Measurements from ENCODE around the gene F2RL2. TPM values are rescaled to one million over a fixed set of nuclear protein-coding genes. Genes with fewer than 3 reads are reported as not detected.
A peak's percentile ranks its signal among the peaks of the same experiment; 100 is the strongest.

The F2RL2 gene
- polyA plus RNA-seq, 3 donors from 2014 or later: 0.43 to 1.5 (median 0.49) TPM

GRCh38 chr5:76594107-76594506 lies 29.1 kb downstream of the F2RL2 start:
- H3K9me3 Mint-ChIP-seq: no peaks in the 10 kb centered on the region
- peaks cover 36 to 57% (median 42%) of the 10 kb centered on the region in 3 donors for H3K36me3 Mint-ChIP-seq
- DNase-seq: no peak
- H3K27me3 Mint-ChIP-seq (ENCODE audit: low read depth in 3 of 3): peaks cover 0 to 17% (median 11%) of the 10 kb centered on the region in 3 donors
- peak overlapping the region; percentile 29 to 84 (median 80) for H3K27ac Mint-ChIP-seq
- H3K4me3 Mint-ChIP-seq: peak overlapping the region in 2 of 5 donors; percentile 44 to 62
- H3K4me1 Mint-ChIP-seq: peaks cover 36 to 72% of the 10 kb centered on the region in 2 donors

- no peak for DNase-seq
- Mint-ChIP-seq H3K9me3 (no peaks in the 10 kb centered on the region), H3K27ac (peak overlapping the region in 5 of 6 donors; percentile 6 to 85 (median 78)), H3K27me3 (ENCODE audit: low read depth in 3 of 3) (peaks cover 0 to 17% (median 11%) of the 10 kb centered on the region in 3 donors), H3K4me3 (no peak overlapping the region), H3K36me3 (peaks cover 34 to 52% (median 36%) of the 10 kb centered on the region in 3 donors), H3K4me1 (peaks cover 36 to 65% of the 10 kb centered on the region in 2 donors)
Observed at GRCh38 chr5:76592692-76593091, 30.5 kb downstream of the F2RL2 start.

GRCh38 chr5:76591366-76591765 lies 31.8 kb downstream of the F2RL2 start:
- Mint-ChIP-seq H3K36me3 (peaks cover 31 to 43% (median 34%) of the 10 kb centered on the region in 3 donors), H3K4me3 (no peak overlapping the region), H3K9me3 (no peaks in the 10 kb centered on the region), H3K27me3 (ENCODE audit: low read depth in 3 of 3) (peaks cover 0 to 13% (median 13%) of the 10 kb centered on the region in 3 donors), H3K27ac (peak overlapping the region in 4 of 6 donors; percentile 21 to 83 (median 54)), H3K4me1 (peaks cover 25 to 52% of the 10 kb centered on the region in 2 donors)
- no peak for DNase-seq

- DNase-seq: no peak
- Mint-ChIP-seq H3K4me1 (peaks cover 13 to 44% of the 10 kb centered on the region in 2 donors), H3K4me3 (no peak overlapping the region), H3K9me3 (no peaks in the 10 kb centered on the region), H3K36me3 (peaks cover 34 to 42% (median 35%) of the 10 kb centered on the region in 3 donors), H3K27ac (peak overlapping the region in 1 of 6 donors; percentile 12), H3K27me3 (ENCODE audit: low read depth in 3 of 3) (peaks cover 0 to 9% (median 7%) of the 10 kb centered on the region in 3 donors)
Observed at GRCh38 chr5:76590027-76590426, 33.2 kb downstream of the F2RL2 start.

- no peak overlapping the region for H3K4me3 Mint-ChIP-seq
- peaks cover 0 to 5% (median 3%) of the 10 kb centered on the region in 3 donors for H3K27me3 Mint-ChIP-seq (ENCODE audit: low read depth in 3 of 3)
- no peaks in the 10 kb centered on the region for H3K9me3 Mint-ChIP-seq
- H3K36me3 Mint-ChIP-seq: peaks cover 12 to 21% (median 13%) of the 10 kb centered on the region in 3 donors
- H3K4me1 Mint-ChIP-seq: peaks cover 15 to 37% of the 10 kb centered on the region in 2 donors
- H3K27ac Mint-ChIP-seq: peak overlapping the region in 2 of 6 donors; percentile 21 to 39
- DNase-seq: no peak
Observed at GRCh38 chr5:76586531-76586930, 36.7 kb downstream of the F2RL2 start.

- Mint-ChIP-seq H3K27me3 (ENCODE audit: low read depth in 3 of 3) (peaks cover 0 to 5% (median 3%) of the 10 kb centered on the region in 3 donors), H3K9me3 (no peaks in the 10 kb centered on the region), H3K4me3 (no peak overlapping the region), H3K36me3 (peaks cover 8 to 15% (median 8%) of the 10 kb centered on the region in 3 donors), H3K4me1 (peaks cover 19 to 38% of the 10 kb centered on the region in 2 donors), H3K27ac (peak overlapping the region in 4 of 6 donors; percentile 4 to 59 (median 29))
- no peak for DNase-seq
Observed at GRCh38 chr5:76585783-76586217, 37.4 kb downstream of the F2RL2 start.

GRCh38 chr5:76583163-76584047 lies 39.8 kb downstream of the F2RL2 start:
- peaks cover 0 to 8% (median 3%) of the 10 kb centered on the region in 3 donors for H3K27me3 Mint-ChIP-seq (ENCODE audit: low read depth in 3 of 3)
- no peaks in the 10 kb centered on the region for H3K9me3 Mint-ChIP-seq
- H3K4me1 Mint-ChIP-seq: peaks cover 24 to 45% of the 10 kb centered on the region in 2 donors
- H3K4me3 Mint-ChIP-seq: no peak overlapping the region
- H3K36me3 Mint-ChIP-seq: peaks cover 0 to 7% (median 4%) of the 10 kb centered on the region in 3 donors
- H3K27ac Mint-ChIP-seq: peak overlapping the region; percentile 24 to 74 (median 54)
- DNase-seq: peak in 2 of 3 donors; percentile 15 to 35

- H3K36me3 Mint-ChIP-seq: peaks cover 0 to 7% (median 4%) of the 10 kb centered on the region in 3 donors
- H3K4me1 Mint-ChIP-seq: peaks cover 29 to 53% of the 10 kb centered on the region in 2 donors
- H3K4me3 Mint-ChIP-seq: no peak overlapping the region
- peak overlapping the region; percentile 24 to 74 (median 69) for H3K27ac Mint-ChIP-seq
- peaks cover 0 to 8% (median 3%) of the 10 kb centered on the region in 3 donors for H3K27me3 Mint-ChIP-seq (ENCODE audit: low read depth in 3 of 3)
- no peaks in the 10 kb centered on the region for H3K9me3 Mint-ChIP-seq
- DNase-seq: no peak
Observed at GRCh38 chr5:76582230-76583162, 40.7 kb downstream of the F2RL2 start.

- H3K9me3 Mint-ChIP-seq: no peaks in the 10 kb centered on the region
- peaks cover 4 to 12% (median 6%) of the 10 kb centered on the region in 3 donors for H3K36me3 Mint-ChIP-seq
- peak overlapping the region in 5 of 6 donors; percentile 26 to 77 (median 68) for H3K27ac Mint-ChIP-seq
- peaks cover 0 to 3% (median 0%) of the 10 kb centered on the region in 3 donors for H3K27me3 Mint-ChIP-seq (ENCODE audit: low read depth in 3 of 3)
- no peak overlapping the region for H3K4me3 Mint-ChIP-seq
- peaks cover 30 to 67% of the 10 kb centered on the region in 2 donors for H3K4me1 Mint-ChIP-seq
- DNase-seq: no peak
Observed at GRCh38 chr5:76580981-76581380, 42.2 kb downstream of the F2RL2 start.

- Mint-ChIP-seq H3K9me3 (no peaks in the 10 kb centered on the region), H3K27me3 (ENCODE audit: low read depth in 3 of 3) (peaks cover 0 to 3% (median 0%) of the 10 kb centered on the region in 3 donors), H3K4me1 (peaks cover 30 to 67% of the 10 kb centered on the region in 2 donors), H3K4me3 (no peak overlapping the region), H3K27ac (peak overlapping the region in 2 of 6 donors; percentile 10 to 59), H3K36me3 (peaks cover 0 to 7% (median 6%) of the 10 kb centered on the region in 3 donors)
- no peak for DNase-seq
Observed at GRCh38 chr5:76579166-76579937, 43.9 kb downstream of the F2RL2 start.

GRCh38 chr5:76576996-76577395 lies 46.2 kb downstream of the F2RL2 start:
- no peak for DNase-seq
- Mint-ChIP-seq H3K4me3 (no peak overlapping the region), H3K27ac (peak overlapping the region in 2 of 6 donors; percentile 26 to 35), H3K27me3 (ENCODE audit: low read depth in 3 of 3) (peaks cover 0 to 4% (median 0%) of the 10 kb centered on the region in 3 donors), H3K4me1 (peaks cover 20 to 58% of the 10 kb centered on the region in 2 donors), H3K36me3 (peaks cover 0 to 6% (median 6%) of the 10 kb centered on the region in 3 donors), H3K9me3 (no peaks in the 10 kb centered on the region)

GRCh38 chr5:76576450-76576849 lies 46.8 kb downstream of the F2RL2 start:
- no peak overlapping the region for H3K4me3 Mint-ChIP-seq
- H3K36me3 Mint-ChIP-seq: peaks cover 0 to 10% (median 10%) of the 10 kb centered on the region in 3 donors
- H3K27me3 Mint-ChIP-seq (ENCODE audit: low read depth in 3 of 3): peaks cover 0 to 5% (median 0%) of the 10 kb centered on the region in 3 donors
- H3K27ac Mint-ChIP-seq: peak overlapping the region in 3 of 6 donors; percentile 5 to 63 (median 56)
- H3K4me1 Mint-ChIP-seq: peaks cover 19 to 58% of the 10 kb centered on the region in 2 donors
- no peaks in the 10 kb centered on the region for H3K9me3 Mint-ChIP-seq
- DNase-seq: no peak

Measured in immature natural killer cell (primary cell).